ENCODE data around the gene POLR2C.

POLR2C gene

DNA sequence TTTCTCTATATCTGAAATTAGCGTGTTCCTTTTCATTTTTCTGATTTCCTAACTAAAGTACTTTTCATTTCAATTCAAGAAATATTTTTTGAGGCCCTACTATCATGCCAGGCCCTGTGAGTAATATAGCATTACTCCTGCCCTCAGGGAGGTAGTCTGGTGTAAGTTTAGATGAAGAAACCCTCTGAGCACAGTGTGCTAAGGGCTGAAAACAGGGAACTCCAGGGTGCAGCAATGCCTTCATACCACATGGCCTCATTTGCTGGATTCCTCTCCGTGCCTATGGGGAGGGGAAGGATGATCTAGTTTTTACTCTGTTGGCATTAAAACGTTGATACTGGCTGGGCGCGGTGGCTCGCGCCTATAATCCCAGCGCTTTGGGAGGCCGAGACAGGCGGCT is 10.5 kb upstream of the POLR2C start:
- DNase-seq = no peak

DNA sequence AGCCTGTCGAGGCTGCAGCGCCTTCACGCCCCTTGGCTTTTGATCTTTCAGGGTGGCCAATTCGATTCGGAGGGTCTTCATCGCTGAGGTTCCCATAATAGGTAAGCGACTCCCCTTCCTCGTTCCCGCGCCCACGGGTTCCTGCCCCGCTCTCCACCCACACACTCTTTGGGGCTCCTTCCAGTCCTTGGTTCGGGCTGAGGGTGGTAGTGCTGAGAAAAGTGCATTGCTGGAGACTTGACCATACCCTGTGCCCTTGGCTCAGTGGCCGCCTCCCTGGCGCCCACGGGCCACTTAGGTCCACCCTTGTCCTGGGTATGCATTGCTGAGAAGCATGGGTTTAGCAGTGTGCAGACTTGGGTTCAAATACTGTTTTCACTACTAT is 491 bp downstream of the POLR2C start:
- no peak for DNase-seq

DNA sequence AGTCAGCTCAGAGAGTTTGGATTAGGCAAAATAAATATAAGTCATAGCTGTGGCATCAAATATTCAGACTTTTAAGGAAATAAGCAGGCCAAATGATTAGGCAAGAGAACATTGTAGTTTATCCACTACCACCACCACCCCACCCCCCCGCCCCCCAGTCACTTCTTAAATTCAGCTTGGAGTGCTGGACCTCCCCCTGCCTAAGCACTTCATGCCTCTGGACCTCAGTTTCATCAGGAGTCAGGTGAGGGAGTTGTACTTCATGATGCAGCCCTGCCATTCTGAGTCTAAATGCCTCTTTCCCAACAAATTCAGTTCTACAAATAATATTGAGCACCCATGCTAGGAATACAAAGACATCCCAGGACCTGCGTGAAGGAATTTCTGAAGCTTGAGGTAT is 2.0 kb downstream of the POLR2C start:
- DNase-seq = no peak

DNA sequence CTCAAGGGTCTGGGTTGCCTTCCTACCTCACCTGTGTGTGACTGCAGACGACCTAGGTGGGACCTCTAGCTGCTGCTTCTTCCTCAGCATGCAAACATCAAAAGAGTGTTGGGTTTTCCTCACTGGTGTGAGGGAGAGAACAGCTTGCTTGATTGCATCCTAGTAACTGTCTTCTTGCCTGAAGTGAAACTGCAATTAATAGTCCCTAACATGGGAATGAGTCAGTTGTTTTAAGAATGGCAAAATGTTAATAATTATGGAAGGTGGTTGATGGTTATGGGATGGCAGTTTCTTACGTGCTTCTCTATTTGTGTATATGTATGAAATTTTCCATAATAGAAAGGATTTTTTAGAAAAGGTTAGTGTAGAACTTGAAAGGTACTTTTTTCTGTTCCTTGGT is 5.9 kb downstream of the POLR2C start:
- no peak for DNase-seq

DNA sequence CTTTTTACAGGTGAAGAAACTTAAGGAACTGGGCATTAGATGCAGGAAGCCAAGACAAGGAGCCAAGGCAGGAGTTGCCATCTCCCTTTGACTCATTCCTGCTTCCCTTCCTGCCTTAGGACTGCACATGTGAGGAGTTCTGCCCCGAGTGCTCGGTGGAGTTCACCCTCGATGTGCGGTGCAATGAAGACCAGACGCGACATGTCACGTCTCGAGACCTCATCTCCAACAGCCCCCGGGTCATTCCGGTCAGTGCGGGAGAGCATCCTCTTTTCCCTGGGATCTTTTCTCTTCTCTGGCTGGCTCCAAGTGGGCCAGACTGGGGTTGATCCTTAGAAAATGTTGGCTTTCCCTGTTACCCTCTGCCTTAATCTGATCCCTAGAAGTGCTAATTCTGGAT is 6.6 kb downstream of the POLR2C start:
- DNase-seq = no peak

DNA sequence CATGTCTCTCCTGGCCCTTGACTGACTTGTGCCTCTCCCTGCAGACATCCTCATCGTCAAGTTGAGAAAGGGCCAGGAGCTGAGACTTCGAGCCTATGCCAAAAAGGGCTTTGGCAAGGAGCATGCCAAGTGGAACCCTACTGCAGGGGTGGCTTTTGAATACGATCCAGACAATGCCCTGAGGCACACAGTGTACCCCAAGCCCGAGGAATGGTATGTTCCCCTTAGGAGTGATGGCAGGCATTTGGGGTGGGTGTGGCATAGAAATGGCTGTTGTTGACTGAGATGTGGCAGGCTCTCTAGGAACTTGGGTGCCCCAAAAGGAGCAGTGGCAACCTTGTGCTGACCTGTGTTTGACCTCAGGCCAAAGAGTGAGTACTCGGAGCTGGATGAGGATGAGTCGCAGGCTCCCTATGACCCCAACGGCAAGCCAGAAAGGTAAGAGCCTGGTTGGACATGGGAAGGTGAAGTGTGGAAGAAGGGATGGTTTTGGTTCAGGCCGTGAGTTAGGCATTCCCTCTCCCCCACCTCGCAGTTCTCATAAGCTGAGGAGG is 7.5 kb downstream of the POLR2C start:
- no peak for DNase-seq

DNA sequence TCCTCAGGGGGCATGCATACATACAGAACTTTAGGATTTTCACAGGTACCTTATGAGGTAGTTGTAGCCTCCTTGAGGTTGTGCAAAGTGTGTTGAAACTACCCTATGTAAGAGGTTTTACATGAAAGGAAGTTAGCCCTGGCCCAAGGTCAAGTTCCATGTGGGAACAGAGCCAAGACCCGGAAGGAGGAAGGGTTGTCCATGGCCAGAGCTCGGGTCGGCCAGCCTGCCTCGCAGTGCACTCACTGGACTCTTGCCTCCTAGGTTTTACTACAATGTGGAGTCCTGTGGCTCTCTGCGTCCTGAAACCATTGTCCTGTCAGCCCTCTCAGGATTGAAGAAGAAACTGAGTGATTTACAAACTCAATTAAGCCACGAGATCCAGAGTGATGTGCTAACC is 8.2 kb downstream of the POLR2C start:
- DNase-seq = no peak

DNA sequence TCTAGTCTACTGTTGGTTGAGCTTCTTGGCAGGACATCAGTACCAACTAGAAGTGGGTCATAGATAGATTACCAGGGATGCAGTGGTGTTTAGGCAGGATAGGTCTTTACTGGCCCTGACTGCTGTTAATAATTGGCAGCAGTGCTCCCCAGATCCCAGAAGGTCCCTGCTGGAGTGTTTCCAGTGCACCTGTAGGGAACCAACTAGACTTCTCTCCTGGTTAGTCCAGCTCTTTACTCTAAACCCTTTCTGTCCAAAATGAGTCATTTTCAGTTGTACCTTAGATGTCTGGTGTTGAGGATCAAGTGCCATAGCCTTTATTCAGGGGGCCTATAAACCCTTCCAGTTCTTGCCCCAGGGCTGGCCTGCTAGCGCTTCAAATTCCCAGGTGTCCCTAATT is 8.7 kb downstream of the POLR2C start:
- no peak for DNase-seq

DNA sequence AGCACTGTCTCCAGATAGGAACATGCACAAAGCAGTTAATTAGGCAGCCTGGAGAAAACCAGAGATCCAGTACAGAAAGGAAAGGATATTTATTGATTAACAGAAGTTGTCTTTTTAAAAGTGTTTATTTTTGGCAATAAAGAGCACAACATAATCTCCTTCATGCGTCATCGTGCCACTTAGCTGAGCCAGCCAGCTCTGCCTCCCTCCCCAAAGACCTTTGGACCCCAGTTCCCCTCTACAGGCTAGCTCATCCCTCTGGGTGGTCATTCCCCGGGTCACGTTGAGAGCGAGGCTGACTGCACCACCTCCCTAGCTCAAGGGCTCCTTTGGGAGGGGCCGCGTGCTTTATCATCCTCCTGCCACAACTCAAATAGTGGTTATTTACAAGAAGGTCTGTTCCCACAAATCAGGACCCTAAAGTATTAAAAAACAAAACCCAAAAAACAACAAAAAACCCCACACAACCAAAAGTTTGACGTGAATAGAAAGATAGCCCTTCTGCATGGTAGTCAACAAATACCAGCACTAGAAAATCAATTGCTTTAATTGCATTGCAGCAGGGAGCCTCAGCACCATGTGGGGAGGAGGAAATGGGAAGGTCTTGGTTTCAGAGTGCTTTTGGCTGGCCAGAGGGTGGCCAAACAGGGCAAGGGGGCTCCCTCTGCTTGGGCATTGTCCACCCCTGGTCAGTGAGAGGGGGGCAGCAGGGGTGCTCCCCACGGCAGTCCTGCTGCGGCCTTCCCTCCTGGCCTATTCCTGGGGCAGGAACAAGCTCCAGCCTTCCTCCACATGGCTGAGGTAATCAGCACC is 9.6 kb downstream of the POLR2C start:
- DNase-seq = no peak

DNA sequence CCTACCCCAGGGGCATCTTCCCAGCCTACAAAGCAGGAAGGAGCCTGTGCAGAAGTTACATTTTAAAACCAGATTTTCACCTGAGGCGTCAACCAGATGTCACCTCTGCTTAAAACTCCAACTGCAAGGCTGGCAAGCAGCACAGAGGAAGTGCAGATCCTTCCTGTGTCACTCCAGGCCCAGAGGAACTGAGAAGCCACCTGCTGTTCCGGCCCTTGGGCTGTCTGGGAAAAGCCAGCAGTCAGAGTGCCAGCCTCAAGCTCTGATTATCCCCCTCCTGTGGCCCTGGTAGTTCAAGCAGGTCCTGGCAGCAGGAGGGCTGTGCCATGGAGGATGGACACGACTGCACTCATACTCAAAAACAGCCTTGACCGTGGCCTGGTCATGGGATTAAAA is 10.2 kb downstream of the POLR2C start:
- DNase-seq = no peak

DNA sequence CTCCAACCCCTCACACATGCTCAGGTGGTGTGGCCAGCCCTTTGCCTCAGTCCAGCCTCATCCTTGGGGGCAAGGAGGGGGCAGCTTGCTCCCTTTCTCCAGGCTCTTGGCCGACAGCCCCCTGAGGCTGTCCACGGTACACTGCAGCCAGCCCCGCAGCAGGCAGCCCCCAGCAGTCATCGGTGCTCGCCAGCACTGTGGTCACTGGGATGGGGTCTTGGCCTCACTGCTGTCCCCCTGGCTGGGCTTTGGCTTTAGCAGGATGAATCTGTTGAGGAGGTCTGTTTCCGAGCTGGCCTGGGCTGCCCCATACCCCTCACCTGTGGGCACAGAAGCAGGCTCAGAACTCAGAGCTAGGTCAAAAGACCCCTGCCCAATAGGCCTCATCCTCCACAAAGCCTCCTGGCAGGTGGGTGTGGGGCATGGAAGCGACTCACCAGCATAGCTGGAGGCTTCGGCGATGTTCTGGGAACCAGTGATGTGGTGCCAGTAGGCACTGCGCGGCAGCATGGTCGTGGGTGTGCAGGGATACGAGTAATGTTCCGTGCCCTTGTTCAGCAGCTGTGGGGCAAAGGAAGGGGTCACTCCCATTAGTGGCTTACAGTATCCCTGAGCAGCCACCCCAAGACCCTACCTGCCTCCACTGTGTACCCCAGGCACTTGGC is 10.8 kb downstream of the POLR2C start:
- DNase-seq = no peak

DNA sequence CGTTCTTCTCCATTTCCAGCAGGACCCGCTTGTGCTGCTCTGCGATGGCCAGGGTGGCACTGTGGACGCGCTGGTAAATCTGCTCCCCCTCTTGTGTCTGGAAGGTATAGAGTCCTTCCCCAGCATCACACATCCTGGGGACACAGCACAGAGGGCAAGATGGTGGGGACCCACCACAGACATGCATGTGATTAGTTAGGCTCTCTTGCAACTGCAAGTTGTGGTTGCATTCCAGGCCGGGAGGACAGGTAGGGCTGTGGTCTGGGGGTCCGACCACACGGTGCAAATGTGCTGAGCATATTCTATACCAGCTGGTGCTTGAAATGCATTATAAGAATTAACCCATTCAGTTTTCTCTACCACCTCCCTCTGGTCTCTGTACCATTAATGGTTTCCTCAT is 11.4 kb downstream of the POLR2C start:
- DNase-seq = no peak

DNA sequence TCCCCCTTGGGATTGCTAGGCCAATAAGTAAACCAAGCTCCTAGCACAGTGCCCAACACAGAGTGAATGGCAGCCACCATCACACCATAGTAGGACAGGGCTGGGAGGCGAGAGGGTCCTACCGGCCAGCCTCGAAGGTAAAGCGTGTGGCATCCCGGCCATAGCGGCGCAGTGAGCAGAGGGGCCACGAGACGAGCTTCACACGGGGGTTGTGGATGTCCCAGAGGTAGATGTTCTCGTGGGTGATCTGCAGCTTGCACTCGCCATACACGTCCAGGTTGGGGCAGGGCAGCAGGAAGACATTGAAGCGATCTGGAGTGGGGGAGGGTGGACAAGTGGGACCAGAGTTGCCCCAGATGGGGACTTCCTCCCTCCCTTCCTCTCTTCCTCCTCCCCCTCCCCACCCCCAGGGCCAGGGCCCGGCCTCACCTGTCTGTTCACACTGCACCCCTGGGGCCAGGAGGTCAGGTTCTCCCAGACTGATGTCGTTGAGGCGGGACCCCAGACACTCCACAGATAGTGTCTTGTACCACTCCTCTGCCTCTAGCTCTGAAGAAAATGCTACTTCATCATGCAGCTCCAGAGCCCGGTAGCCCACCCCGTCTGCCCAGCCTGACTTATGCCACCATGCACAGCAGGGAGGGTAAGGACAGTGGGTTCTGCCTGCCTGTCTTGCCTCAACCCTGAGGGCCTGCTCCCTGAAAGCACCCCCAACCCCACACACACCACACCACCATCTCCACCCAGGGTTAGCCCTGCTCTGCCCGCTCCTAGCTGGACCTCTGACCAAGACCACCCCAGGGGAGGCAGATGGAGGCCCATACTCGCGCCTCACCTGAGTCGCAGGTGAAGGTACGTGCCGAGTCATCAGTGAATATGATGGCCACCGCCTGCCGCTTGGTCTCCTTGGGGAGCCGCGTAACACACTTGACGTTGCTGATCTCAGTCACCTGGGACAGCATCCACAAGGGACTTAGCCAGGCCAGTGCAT is 12.5 kb downstream of the POLR2C start:
- no peak for DNase-seq

DNA sequence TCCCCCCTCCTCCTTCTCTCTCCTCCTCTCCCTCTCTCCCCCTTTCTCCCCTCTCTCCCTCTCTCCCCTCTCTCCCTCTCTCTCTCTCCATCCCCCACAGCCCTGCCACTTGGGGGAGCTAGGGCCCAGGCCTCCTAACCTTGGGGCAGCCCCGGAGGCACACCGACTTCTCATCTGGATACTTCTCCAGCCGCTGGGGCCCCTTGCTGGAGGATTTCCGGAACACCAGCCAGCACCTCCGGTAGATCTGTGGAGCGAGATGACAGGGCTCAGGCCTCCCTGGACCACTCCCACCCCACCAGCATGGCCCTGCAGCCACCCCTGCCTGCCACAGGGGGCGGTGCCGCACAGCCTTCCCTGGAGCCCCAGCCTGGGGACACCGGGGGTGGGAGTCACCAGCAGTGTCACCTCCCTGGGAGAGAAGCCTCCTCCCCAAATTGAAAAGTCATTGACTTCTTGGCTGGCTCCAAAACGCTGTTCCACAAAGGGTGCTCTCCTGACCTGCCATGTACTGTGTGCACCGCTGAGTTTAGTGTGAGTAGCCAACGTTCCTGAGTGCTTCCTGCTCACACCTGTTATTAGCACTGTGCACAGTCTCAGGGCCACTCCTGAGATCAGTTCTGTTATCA is 13.3 kb downstream of the POLR2C start:
- DNase-seq = peak; percentile 31 to 43

DNA sequence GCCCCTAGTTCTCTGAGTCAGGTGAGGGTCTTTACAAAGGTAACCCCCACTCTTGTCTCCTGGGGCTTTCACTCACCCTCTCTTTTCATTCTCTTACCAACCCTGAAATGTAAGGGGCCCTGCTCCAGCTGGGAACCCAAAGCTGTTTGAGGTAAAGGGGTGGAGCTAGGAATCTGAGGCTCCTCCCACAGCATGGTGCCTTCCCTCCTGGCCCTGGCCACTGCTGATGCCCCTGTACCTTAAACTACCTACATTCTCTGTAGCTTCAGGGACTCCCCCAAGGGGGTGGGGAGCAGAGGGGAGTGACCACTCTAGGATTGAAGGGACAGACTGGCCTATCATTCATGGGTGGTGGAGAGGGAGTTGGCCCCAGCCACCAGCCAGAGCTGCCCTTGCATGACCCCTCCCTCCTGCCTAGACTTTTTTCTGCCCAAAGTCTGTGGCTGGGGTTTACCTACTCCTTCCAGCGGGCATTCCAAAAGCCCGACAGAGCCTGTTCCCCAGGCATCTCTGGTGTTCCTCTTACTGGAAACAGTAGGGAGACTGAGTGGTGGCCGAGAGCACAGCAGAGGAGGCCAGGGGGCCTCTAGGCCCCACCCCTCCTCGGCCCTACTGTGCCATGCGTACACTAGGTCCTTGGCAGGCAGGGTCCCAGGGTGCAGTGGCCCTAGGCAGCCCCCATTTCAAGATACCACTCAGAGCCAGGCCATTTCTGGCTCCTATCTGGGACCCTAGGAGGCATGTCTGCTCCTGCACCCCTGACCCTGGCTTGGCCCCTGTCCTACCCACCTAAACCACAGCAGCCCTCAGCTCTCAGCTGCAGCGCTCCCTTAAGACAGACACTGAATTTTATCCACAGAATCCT is 14.3 kb downstream of the POLR2C start:
- no peak for DNase-seq

DNA sequence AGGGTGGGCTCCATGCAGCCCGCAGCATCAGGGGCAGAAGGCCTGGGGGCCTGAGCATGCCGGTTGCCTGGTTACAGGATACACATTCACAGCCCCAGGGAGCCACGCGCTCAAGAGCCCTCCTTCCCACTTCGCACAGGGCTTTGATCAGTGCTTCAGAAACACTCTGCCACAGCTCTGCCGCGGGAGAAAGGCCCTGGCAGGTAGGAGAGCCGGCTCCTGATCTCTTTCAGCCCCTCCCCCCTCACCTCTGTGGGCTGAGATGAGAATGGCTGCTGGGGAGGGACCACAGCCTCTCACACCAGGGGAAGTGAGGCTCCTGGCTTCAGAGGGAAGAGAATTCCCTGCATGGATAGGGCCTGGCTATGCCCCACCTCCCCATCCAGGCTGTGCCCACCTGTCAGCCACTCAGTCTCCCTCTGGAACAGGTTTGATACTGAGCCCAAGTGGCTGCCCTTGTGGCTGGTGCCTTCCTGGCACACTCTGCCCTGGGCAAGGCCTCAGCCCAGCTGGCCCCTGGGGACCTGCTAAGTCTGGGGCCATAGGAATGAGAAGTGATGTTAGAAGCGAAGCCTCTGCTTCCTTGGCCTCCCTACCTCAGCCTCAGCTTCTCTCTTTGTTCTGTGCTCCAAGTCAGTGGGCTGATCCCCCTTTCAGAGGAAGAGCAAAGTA is 15.2 kb downstream of the POLR2C start:
- no peak for DNase-seq

DNA sequence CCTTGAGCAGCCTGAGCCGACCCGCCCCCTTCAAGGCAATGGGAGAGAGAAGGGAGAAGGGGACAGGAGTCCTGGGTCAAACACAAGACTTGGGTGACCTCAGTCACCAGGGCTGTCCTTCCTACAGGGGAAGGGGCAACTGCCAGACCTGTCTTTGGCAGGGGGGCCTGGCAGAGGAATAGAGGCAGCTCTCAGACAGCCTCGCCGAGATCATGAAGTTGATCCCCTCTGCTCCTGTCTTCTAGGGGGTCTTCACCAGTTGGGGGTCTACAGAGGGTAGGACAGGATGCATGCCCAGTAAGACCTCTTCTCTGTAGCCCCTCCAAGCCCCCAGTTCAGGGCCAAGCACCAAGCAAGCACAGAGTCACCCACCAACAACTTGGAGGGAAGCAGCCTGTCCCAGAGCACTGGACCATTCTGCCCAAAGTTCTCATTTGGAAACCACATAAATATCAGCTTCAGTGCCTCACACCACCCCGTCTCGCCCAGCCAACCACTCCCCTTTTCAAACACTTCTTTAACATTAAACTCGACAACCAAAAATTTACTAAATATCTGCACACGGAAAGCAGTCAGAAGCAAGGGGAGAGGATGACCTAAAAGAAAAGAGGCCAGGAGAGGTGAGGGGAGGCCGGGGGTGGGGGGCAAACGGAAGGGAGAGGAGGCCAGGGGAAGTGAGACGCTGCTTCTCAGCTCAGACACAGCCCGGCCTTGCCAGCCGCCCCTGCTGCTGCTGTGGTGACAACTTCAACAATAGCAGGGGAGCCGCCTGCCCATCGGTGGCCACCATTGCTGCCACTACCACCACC is 16.1 kb downstream of the POLR2C start:
- no peak for DNase-seq

DNA sequence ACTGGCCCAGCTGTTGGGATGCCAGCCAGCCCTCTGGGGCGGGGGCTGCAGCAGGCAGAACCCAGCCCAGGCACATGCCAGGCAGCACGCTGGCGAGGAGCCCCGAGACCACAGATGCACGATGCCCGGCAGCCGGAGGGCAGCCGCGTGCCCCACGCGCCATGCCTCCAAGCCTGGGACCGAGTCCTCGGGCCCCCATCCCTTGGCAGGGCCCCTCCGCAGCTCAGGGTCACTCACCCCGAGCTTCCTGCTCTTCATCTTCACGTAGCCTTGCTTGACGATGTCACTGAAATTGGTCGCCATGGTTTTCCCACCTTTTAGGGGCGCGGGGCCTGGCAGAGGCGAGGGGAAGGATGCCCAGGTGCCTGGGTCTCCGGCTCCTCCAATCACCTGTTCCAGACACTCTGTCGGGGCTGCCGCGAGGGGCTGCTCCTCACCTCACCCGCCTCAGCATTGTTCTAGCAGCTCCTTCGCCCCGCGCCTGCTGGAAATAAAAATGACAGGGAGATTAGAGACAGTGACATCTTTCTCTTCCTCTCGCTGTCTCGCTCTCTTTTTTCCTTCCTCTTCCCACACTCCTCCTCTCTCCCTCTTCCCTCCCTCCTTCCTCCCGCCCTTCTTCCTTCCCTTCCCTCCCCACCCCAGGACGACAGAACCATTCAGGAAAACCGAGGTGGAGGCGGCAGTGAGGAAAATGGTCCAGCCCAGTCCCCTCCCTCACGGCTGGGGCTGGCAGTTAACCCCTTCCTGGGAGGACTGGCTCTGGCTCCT is 16.9 kb downstream of the POLR2C start:
- no peak for DNase-seq
